Vagina (tissue), 2 donors: Measurements from ENCODE around the gene IL36G.

Experiments
- CTCF ChIP-seq, 3 experiments: fragments of 450-650 bp in 2 of 3; fragments of 200-600 bp in 1 of 3; sonication (generic) in 1 of 3; IDR thresholded peaks; one replicate each; pipeline ENCODE4 v1.5.1; 2017 to 2019; ENCODE audit warnings: antibody characterized with exemption in 3 of 3, mild to moderate bottlenecking in 2 of 3, moderate library complexity in 2 of 3
- POLR2A ChIP-seq, 2 donors: fragments of 450-650 bp; IDR thresholded peaks; one replicate each; pipeline ENCODE4 v1.6.1; 2017; ENCODE audit warnings: antibody characterized with exemption in 2 of 2, mild to moderate bottlenecking in 2 of 2, moderate library complexity in 2 of 2
- POLR2AphosphoS5 ChIP-seq, 2 donors: sonication (generic); formaldehyde crosslinking; IDR thresholded peaks; one replicate each; pipeline ENCODE4 v1.9.0; 2017; ENCODE audit warnings: antibody characterized with exemption in 2 of 2, mild to moderate bottlenecking in 2 of 2, low read depth in 1 of 2; ENCODE audit not compliant: insufficient read depth in 1 of 2

DNA sequence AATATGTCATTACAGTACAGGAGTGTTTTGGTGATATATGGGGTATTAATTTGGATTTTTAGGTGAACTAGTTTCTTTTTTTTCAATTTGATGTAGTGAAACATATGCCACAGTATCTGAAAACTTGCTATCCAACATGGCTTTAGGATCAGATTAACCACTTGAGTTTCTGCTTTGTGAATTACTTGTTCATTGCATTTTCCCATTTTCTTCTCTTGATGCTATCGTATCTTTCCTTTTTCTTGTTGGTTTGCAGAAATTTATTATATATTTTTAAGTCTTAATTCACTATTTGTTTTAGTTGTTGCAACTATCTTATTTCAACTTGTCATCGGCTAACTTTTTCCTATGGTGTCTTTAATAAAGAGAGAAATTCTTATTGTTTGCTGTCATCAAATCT is 36.3 kb downstream of the IL36G start:
- TF ChIP-seq CTCF (IDR thresholded peaks at IDR 0.05) (no peak), POLR2A (IDR thresholded peaks at IDR 0.05) (no peak), POLR2AphosphoS5 (IDR thresholded peaks at IDR 0.05; ENCODE audit: insufficient read depth in 1 of 2, low read depth in 1 of 2) (no peak)
